Upper lobe of right lung (tissue), 1 donor: Measurements from ENCODE around the gene WWP2. TPM values are rescaled to one million over a fixed set of nuclear protein-coding genes. Genes with fewer than 3 reads are reported as not detected.

Experiments used
- ATAC-seq: fragments of 200-7000 bp; cut with Tn5 transposase; one replicate; pipeline ENCODE4 v1.9.1; 2020; ENCODE audit warnings: mild to moderate bottlenecking, moderate library complexity
- DNase-seq: peaks from one replicate; pipeline ENCODE4 v3.0.0-alpha.2; 2020
- H3K27ac ChIP-seq: fragments of 200-600 bp; one replicate; pipeline ENCODE4 v1.8.0; 2022
- H3K27me3 ChIP-seq: fragments of 200-600 bp; one replicate; pipeline ENCODE4 v1.8.0; 2022; ENCODE audit warnings: mild to moderate bottlenecking
- H3K36me3 ChIP-seq: fragments of 200-600 bp; one replicate; pipeline ENCODE4 v1.8.0; 2022
- H3K4me1 ChIP-seq: fragments of 200-600 bp; one replicate; pipeline ENCODE4 v1.8.0; 2022
- H3K4me3 ChIP-seq: fragments of 200-600 bp; one replicate; pipeline ENCODE4 v1.8.0; 2022; ENCODE audit warnings: mild to moderate bottlenecking
- H3K9me3 ChIP-seq: fragments of 200-600 bp; one replicate; pipeline ENCODE4 v1.8.0; 2022
- CTCF ChIP-seq: fragments of 200-600 bp; IDR thresholded peaks from one replicate; pipeline ENCODE4 v1.8.0; 2022; ENCODE audit warnings: antibody characterized with exemption
- intact Hi-C: fragments of 100-400 bp; cut with DNase I; formaldehyde crosslinking; loops from one replicate; pipeline ENCODE4 v1.11.0; 2022
- total RNA-seq: library from RNA; stranded (reverse); fragmentation: NEBNext Ultra II Directional; extraction: Animal tissue kit (Norgen Biotek cat#: 25700); gene quantifications from one replicate; pipeline ENCODE4 v1.2.1, GENCODE V29; 2021
- donor health status: DM: no; HTN: yes; CAD: no; lungs with severe emphysema.

Gene WWP2
- total RNA-seq, 1 donor from 2014 or later: 71.9 TPM

GRCh38 chr16:69931631-69932030, 169.5 kb downstream of the WWP2 start:
- Histone ChIP-seq H3K27me3 (no peaks in the 10 kb centered on the region), H3K4me3 (no peak overlapping the region), H3K36me3 (peaks cover 72% of the 10 kb centered on the region), H3K27ac (no peak overlapping the region), H3K9me3 (no peaks in the 10 kb centered on the region), H3K4me1 (no peaks in the 10 kb centered on the region)
- ATAC-seq (no peak), DNase-seq (no peak)
- intact Hi-C loops: loop anchor here (10.0 kb wide), 1 partner anchor 137 kb away; no protein-coding TSS in a partner anchor
- no peak for TF ChIP-seq CTCF

GRCh38 chr16:69932228-69932627, 170.1 kb downstream of the WWP2 start:
- Histone ChIP-seq H3K27me3 (no peaks in the 10 kb centered on the region), H3K27ac (no peak overlapping the region), H3K9me3 (no peaks in the 10 kb centered on the region), H3K4me1 (no peaks in the 10 kb centered on the region), H3K4me3 (no peak overlapping the region), H3K36me3 (peaks cover 78% of the 10 kb centered on the region)
- ATAC-seq (no peak), DNase-seq (no peak)
- intact Hi-C loops: loop anchor here (10.0 kb wide), 1 partner anchor 137 kb away; no protein-coding TSS in a partner anchor
- no peak for TF ChIP-seq CTCF

GRCh38 chr16:69932691-69933392, 170.7 kb downstream of the WWP2 start:
- H3K4me1 ChIP-seq: no peaks in the 10 kb centered on the region
- intact Hi-C loops: loop anchor here (10.0 kb wide), 1 partner anchor 138 kb away; no protein-coding TSS in a partner anchor
- peaks cover 84% of the 10 kb centered on the region for H3K36me3 ChIP-seq
- no peaks in the 10 kb centered on the region for H3K9me3 ChIP-seq
- no peak overlapping the region for H3K27ac ChIP-seq
- no peak overlapping the region for H3K4me3 ChIP-seq
- TF ChIP-seq CTCF: no peak
- DNase-seq (no peak), ATAC-seq (no peak)
- no peaks in the 10 kb centered on the region for H3K27me3 ChIP-seq

- intact Hi-C loops: loop anchor here (10.0 kb wide), 1 partner anchor 139 kb away; no protein-coding TSS in a partner anchor
- no peak for ATAC-seq
These were observed 171.9 kb downstream of the WWP2 start for GRCh38 chr16:69934044-69934443.

GRCh38 chr16:69934751-69935150, 172.6 kb downstream of the WWP2 start:
- ATAC-seq (no peak), DNase-seq (no peak)
- H3K4me3 ChIP-seq: no peak overlapping the region
- intact Hi-C loops: loop anchor here (10.0 kb wide), 1 partner anchor 140 kb away; no protein-coding TSS in a partner anchor
- H3K27ac ChIP-seq: no peak overlapping the region
- no peak for TF ChIP-seq CTCF
- H3K9me3 ChIP-seq: no peaks in the 10 kb centered on the region
- no peaks in the 10 kb centered on the region for H3K4me1 ChIP-seq
- H3K36me3 ChIP-seq: peaks cover 96% of the 10 kb centered on the region
- no peaks in the 10 kb centered on the region for H3K27me3 ChIP-seq

More at GRCh38 chr16:69934044-69934443, 171.9 kb downstream of the WWP2 start:
- H3K4me1 ChIP-seq: no peaks in the 10 kb centered on the region
- H3K27ac ChIP-seq: no peak overlapping the region
- no peak for DNase-seq
- H3K27me3 ChIP-seq: no peaks in the 10 kb centered on the region
- no peak for TF ChIP-seq CTCF
- peaks cover 96% of the 10 kb centered on the region for H3K36me3 ChIP-seq
- H3K4me3 ChIP-seq: no peak overlapping the region
- no peaks in the 10 kb centered on the region for H3K9me3 ChIP-seq
